A673 (cell line): Measurements from ENCODE around the gene TACC2.

Experiments
- EZH2 ChIP-seq: fragments of 200-600 bp; sonication (generic); IDR thresholded peaks from 2 replicates; pipeline ENCODE4 v1.6.1; 2017; ENCODE audit warnings: borderline replicate concordance, low read depth, mild to moderate bottlenecking, mixed read lengths, antibody characterized with exemption, low read length; ENCODE audit not compliant: poor library complexity, severe bottlenecking
- TF ChIP-seq, protein P1 (sequence below): fragments of 300-800, 200-600 bp; sonication (generic); conservative IDR thresholded peaks from 2 replicates; pipeline ENCODE4 v1.5.1; 2017; ENCODE audit warnings: low read depth, mild to moderate bottlenecking, antibody characterized with exemption, low read length, moderate library complexity, mixed read lengths

- TF ChIP-seq, protein P1, sequence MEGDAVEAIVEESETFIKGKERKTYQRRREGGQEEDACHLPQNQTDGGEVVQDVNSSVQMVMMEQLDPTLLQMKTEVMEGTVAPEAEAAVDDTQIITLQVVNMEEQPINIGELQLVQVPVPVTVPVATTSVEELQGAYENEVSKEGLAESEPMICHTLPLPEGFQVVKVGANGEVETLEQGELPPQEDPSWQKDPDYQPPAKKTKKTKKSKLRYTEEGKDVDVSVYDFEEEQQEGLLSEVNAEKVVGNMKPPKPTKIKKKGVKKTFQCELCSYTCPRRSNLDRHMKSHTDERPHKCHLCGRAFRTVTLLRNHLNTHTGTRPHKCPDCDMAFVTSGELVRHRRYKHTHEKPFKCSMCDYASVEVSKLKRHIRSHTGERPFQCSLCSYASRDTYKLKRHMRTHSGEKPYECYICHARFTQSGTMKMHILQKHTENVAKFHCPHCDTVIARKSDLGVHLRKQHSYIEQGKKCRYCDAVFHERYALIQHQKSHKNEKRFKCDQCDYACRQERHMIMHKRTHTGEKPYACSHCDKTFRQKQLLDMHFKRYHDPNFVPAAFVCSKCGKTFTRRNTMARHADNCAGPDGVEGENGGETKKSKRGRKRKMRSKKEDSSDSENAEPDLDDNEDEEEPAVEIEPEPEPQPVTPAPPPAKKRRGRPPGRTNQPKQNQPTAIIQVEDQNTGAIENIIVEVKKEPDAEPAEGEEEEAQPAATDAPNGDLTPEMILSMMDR = no peak
- TF ChIP-seq EZH2 = no peak
Observed at GRCh38 chr10:122047560-122047959, 58.6 kb downstream of the TACC2 start.
